Measurements from ENCODE around the gene MPHOSPH9.

Gene MPHOSPH9

DNA sequence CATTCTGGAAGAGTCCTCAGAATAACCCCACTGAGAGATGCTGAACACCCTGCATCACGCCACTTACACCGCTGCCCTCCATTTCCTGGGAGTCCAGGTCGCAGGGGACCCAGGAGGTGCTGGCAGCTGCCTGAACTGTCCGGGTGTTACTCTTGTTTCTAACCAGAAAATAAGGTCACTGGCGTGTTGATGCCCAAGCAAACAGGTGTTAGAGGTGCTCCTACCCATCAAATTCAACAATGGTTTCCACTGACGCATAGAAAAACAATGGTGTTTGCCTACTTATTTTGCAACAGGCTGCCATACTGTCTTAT, 105.8 kb downstream of the MPHOSPH9 start:
- no peak for DNase-seq (ENCODE audit: low read depth in 2 of 2)

GRCh38 chr12:123126294-123127181, 106.4 kb downstream of the MPHOSPH9 start:
- no peak for DNase-seq (ENCODE audit: low read depth in 2 of 2)

- no peak for DNase-seq (ENCODE audit: low read depth in 2 of 2)
Measured at GRCh38 chr12:123122626-123123025, 110.3 kb downstream of the MPHOSPH9 start.

GRCh38 chr12:123121670-123122069, 111.3 kb downstream of the MPHOSPH9 start:
- DNase-seq (ENCODE audit: low read depth in 2 of 2) = no peak

GRCh38 chr12:123120452-123121166, 112.3 kb downstream of the MPHOSPH9 start:
- no peak for DNase-seq (ENCODE audit: low read depth in 2 of 2)

- peak; percentile 38 to 45 for DNase-seq (ENCODE audit: low read depth in 2 of 2)
Measured at GRCh38 chr12:123119808-123120207, 113.1 kb downstream of the MPHOSPH9 start.

DNA sequence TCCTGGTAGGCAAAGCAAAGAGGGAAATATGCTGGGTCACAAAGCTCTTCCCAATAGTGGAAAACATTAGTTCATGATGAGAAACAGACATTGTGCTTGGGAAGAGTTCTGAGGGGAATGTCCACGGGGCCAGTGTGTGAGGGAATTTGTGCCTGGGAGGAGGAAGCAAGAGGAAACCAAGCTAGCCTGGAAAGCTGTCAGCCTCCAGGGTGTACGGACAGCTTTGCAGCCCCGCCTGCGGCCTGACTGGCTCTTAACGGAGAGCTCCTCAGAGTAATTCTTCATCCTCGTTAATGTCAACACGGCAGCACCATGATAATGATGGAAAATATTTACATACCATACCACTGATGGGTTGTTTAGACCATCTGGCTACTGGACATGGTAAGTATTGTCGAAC, 114.4 kb downstream of the MPHOSPH9 start:
- no peak for DNase-seq (ENCODE audit: low read depth in 2 of 2)

DNA sequence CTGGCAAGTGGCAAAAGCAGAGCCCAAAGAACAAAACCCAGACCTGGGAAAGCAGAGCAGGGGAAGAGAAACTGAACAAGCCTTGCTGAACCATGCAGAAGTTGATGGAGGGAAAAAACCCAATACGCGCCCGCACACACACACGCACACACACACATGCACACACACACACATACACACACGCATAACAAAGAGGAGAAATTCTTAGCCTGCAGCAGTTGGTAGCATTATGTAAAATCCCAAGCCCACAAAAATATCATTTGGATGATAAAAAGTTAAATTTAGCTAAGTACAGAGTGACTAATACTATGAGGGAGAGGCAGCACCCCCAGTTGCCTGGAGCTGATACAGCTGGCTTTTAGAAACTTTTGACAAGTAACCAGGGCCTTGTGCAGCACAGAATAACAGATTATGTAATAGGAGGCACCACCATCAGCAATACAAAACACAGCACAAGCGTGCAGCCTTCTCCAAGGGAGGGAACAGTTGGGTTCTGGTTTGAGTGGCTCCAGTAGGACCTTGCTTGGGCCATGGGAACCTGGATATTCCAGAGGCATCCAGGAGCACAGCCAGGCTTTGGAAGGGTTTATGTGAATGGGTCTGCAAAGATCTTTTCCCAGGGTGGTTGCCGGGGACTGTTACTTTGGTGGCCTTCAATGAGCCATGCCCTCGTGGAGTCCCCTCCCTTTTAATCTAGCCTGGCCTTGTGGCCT, 117.4 kb downstream of the MPHOSPH9 start:
- DNase-seq (ENCODE audit: low read depth in 2 of 2) = no peak

GRCh38 chr12:123114304-123115083, 118.4 kb downstream of the MPHOSPH9 start:
- DNase-seq (ENCODE audit: low read depth in 2 of 2) = no peak

DNA sequence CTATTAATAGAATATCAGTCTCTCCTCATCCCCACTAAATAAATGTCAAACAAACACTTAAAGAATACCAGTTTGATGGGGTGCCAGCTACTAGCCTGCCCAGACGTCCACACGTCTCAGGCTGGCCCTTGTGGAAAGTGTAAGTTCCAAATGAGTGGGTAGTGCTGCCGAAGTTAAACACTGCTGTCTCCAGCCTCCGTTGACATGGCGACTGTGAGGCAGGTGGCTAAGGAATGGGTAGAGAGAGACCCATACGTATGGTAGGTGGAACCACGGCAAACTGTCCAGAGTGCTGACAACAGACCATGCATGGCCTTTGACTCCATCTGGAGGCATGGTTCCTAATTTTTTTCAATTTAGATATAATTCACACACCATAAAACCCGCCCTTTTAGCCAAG, 119.9 kb downstream of the MPHOSPH9 start:
- no peak for DNase-seq (ENCODE audit: low read depth in 2 of 2)

- DNase-seq (ENCODE audit: low read depth in 2 of 2) = no peak
Measured at GRCh38 chr12:123111498-123112165, 121.3 kb downstream of the MPHOSPH9 start.

DNA sequence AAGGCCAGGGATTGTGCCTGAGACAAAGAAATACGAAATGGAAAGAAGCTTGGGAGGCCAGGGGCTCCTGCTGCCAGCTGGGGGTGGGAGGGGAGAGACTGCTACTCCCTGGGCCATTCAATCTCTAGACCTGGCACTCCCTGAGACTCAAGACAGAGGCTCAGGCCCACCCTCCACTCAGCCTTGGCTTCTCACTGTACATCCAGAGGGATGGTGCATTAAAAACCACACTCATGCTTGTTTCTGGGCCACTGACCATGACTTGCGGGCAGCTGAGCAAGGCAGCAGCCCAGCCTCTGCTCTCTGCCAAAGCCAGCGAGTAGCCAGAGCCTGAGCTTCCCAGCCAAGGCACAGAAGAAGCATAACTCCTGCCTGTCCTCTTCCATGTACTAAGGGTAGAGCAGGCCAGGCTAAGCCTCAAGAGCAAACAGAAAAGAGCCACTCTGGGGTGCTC, 123.6 kb downstream of the MPHOSPH9 start:
- DNase-seq (ENCODE audit: low read depth in 2 of 2) = no peak

DNA sequence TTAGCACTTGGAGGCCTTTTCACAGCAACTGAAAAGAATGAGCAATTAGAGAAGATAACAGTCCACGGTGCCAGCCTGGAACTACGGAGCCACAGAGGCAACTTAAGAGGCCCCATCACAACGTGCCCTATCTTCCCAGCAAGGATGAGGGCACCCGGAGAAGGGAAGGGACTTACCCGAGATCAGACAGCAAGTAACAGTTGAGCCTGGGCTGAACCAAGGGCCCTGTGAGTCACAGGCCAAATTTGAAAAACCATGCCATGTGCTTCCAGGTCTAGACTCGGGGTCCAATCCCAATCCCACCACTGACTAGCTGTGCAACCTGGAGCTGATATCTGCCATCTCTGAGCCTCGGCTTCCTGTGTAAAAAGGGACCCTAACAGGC, 124.3 kb downstream of the MPHOSPH9 start:
- DNase-seq (ENCODE audit: low read depth in 2 of 2) = no peak

GRCh38 chr12:123107926-123108681, 124.8 kb downstream of the MPHOSPH9 start:
- no peak for DNase-seq (ENCODE audit: low read depth in 2 of 2)

GRCh38 chr12:123106640-123107359, 126.1 kb downstream of the MPHOSPH9 start:
- DNase-seq (ENCODE audit: low read depth in 2 of 2) = peak; percentile 42

DNA sequence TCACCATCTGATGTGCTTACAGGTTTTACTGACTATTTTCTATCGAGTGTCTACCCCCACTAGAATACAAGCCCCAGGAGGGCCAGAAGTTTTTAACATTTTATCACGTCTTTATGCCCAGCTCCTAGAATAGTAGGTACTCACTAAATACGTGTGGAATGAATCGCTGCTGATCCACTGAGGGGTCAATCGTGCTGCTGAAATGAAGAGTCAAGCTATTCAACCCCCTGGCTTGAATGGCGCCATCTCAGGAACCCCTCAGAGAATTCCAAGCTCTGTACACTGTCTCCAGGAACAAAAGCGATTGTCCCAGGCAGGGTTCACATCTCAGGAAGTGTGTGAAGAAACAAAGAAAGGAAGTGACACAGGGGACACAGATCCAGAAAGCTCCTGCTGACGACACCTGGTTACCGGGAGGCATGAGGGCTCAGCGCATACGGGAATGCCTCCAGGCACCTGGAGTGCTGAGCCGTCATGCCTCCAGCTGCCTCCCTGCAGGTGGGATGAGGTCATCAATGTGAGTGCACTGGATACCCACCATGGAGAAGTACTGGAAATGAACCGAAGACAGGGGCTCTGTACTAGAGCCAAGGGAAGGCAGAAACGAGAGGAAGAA, 127.6 kb downstream of the MPHOSPH9 start:
- DNase-seq (ENCODE audit: low read depth in 2 of 2) = no peak

DNA sequence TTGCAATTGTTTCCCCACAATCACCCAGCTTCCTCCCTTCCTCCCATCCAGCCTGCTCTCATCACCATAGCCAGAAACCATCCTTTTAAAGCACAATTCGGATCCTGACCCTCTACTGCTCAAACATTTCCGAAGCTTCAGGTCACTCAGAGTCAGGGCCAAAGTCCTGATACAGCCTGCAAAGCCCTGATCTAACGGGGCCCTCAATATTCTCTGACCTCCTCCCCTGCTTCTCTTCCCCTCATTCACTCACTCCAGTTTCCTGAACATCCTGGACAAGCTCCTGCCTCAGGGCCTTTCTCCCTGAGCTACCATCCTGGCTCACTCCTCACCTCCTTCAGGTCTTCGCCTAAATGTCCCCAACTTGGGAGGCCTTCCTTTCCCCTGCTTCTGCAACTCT, 128.1 kb downstream of the MPHOSPH9 start:
- no peak for DNase-seq (ENCODE audit: low read depth in 2 of 2)
